Cardiac septum (tissue), 1 donor: ENCODE data around the gene LCN6. TPM values are rescaled to one million over a fixed set of nuclear protein-coding genes. Genes with fewer than 3 reads are reported as not detected.
A peak's percentile ranks its signal among the peaks of the same experiment; 100 is the strongest.
"Not testable (repeated sequence)": the region's sequence is repeated elsewhere in the genome, so short reads cannot be mapped to it uniquely, and the experiment has no call there.

Source experiments
- DNase-seq: peaks from one replicate; pipeline ENCODE4 v3.0.0-alpha.2; 2020; ENCODE audit warnings: low spot score
- intact Hi-C: fragments of 100-400 bp; cut with DNase I; formaldehyde crosslinking; loops from one replicate; pipeline ENCODE4 v1.14.0; 2022
- total RNA-seq: library from RNA; stranded (reverse); fragmentation: NEBNext Ultra II Directional; extraction: Animal tissue kit (Norgen Biotek cat#: 25700); gene quantifications from one replicate; pipeline ENCODE4 v1.2.1, GENCODE V29; 2021
- donor health status: DM: no; HTN: no; CAD: no.

Gene LCN6
- total RNA-seq, 1 donor from 2014 or later: 4.5 TPM

GRCh38 chr9:136762915-136763648 is 14.8 kb upstream of the LCN6 start:
- DNase-seq: peak; percentile 74
- intact Hi-C loops: no loop called here

GRCh38 chr9:136762221-136762691 is 13.9 kb upstream of the LCN6 start:
- intact Hi-C loops: no loop called here
- no peak for DNase-seq

- DNase-seq: peak; percentile 64
- intact Hi-C loops: no loop called here
Observed at GRCh38 chr9:136761545-136761981, 13.2 kb upstream of the LCN6 start.

GRCh38 chr9:136760834-136761544 is 12.7 kb upstream of the LCN6 start:
- intact Hi-C loops, DNase-seq: not testable (repeated sequence)

- intact Hi-C loops: no loop called here
- peak; percentile 63 for DNase-seq
Observed at GRCh38 chr9:136760424-136760823, 12.1 kb upstream of the LCN6 start.

GRCh38 chr9:136759436-136760325 is 11.4 kb upstream of the LCN6 start:
- intact Hi-C loops: no loop called here
- peak; percentile 74 for DNase-seq

- intact Hi-C loops: no loop called here
Observed at GRCh38 chr9:136759001-136759400, 10.7 kb upstream of the LCN6 start.

GRCh38 chr9:136757751-136758140 is 9.4 kb upstream of the LCN6 start:
- intact Hi-C loops: no loop called here
- no peak for DNase-seq

More at GRCh38 chr9:136759001-136759400, 10.7 kb upstream of the LCN6 start:
- no peak for DNase-seq

- DNase-seq: no peak
Observed at GRCh38 chr9:136757328-136757727, 9.0 kb upstream of the LCN6 start.

GRCh38 chr9:136756836-136757235 is 8.5 kb upstream of the LCN6 start:
- intact Hi-C loops: no loop called here
- DNase-seq: no peak

More at GRCh38 chr9:136757328-136757727, 9.0 kb upstream of the LCN6 start:
- intact Hi-C loops: no loop called here

GRCh38 chr9:136756134-136756438 is 7.8 kb upstream of the LCN6 start:
- DNase-seq: no peak

GRCh38 chr9:136755302-136756133 is 7.2 kb upstream of the LCN6 start:
- not testable (repeated sequence) for DNase-seq

More at GRCh38 chr9:136756134-136756438, 7.8 kb upstream of the LCN6 start:
- intact Hi-C loops: no loop called here

GRCh38 chr9:136754626-136755301 is 6.4 kb upstream of the LCN6 start:
- no peak for DNase-seq
- intact Hi-C loops: no loop called here

More at GRCh38 chr9:136755302-136756133, 7.2 kb upstream of the LCN6 start:
- intact Hi-C loops: not testable (repeated sequence)

GRCh38 chr9:136754059-136754572 is 5.8 kb upstream of the LCN6 start:
- intact Hi-C loops: no loop called here
- DNase-seq: no peak

- DNase-seq: no peak
- intact Hi-C loops: no loop called here
Observed at GRCh38 chr9:136753371-136754058, 5.2 kb upstream of the LCN6 start.

- no peak for DNase-seq
- intact Hi-C loops: no loop called here
Observed at GRCh38 chr9:136751814-136752213, 3.5 kb upstream of the LCN6 start.

GRCh38 chr9:136751244-136751643 is 2.9 kb upstream of the LCN6 start:
- intact Hi-C loops: no loop called here
- no peak for DNase-seq

- intact Hi-C loops: no loop called here
- no peak for DNase-seq
Observed at GRCh38 chr9:136750526-136750925, 2.2 kb upstream of the LCN6 start.
